C4-2B (cell line): ENCODE data around the gene ADCY9.
A peak's percentile ranks its signal among the peaks of the same experiment; 100 is the strongest.
"Not testable (repeated sequence)": the region's sequence is repeated elsewhere in the genome, so short reads cannot be mapped to it uniquely, and the experiment has no call there.

Experiments used
- H3K27ac ChIP-seq: fragments of 450-650 bp; 2 replicates; pipeline ENCODE4 v1.5.1; 2017
- ZFX ChIP-seq: fragments of 450-650 bp; IDR thresholded peaks from 2 replicates; pipeline ENCODE4 v1.6.1; 2017
- TF ChIP-seq, protein P1 (sequence below): fragments of 450-650 bp; conservative IDR thresholded peaks from 2 replicates; pipeline ENCODE4 v1.5.1; 2017; ENCODE audit warnings: mild to moderate bottlenecking

ADCY9 gene

DNA sequence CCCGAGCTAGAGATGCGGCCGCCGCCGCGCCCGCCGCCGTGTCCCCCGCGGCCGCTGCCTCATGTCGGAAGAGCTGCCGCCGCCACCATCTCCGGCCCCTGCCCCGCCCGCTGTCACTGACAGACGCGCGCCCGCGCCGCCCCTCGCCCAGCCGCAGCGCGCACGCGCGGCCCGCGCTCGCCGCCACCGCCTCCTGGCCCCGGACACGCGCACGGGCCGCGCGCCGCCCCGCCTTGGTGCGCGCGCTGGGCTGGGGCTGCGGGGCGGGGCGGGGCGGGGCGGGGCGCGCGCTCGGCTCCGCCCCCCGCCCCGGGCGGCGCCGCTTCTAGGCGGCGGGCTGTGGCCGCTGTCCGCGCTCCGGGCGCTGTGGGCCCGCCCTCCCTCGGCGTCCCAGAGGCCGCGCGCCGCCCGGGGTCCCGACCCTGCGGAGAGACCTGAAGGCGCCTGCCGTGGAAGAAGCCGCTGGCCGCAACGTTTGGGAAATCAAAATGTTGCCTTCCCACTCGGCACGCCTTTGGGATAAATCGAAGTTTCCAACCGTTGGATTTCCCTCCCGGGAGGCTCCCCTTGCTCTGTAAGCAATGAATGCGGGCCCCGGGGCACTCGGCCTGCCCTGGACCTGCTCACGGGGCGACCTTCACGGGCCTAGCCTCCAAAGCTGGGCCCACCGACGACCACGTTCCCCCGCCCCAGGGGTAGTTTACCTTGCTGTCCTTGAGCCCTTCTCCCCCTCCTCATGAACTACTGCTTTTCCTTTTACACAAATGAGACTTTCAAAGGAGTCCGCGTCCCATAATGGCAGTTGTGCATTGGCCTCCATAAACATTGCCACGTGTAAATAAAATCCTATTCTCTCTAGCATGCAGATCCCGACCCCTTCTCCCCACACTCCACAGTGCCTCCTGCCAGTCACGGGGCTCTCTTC lies at the start of gene ADCY9:
Gene ADCY9 (minus strand): TSS at position 118 of the 925 bp plus-strand sequence. CDS start 1,000 bp downstream, outside the sequence.
- TF ChIP-seq, protein P1, sequence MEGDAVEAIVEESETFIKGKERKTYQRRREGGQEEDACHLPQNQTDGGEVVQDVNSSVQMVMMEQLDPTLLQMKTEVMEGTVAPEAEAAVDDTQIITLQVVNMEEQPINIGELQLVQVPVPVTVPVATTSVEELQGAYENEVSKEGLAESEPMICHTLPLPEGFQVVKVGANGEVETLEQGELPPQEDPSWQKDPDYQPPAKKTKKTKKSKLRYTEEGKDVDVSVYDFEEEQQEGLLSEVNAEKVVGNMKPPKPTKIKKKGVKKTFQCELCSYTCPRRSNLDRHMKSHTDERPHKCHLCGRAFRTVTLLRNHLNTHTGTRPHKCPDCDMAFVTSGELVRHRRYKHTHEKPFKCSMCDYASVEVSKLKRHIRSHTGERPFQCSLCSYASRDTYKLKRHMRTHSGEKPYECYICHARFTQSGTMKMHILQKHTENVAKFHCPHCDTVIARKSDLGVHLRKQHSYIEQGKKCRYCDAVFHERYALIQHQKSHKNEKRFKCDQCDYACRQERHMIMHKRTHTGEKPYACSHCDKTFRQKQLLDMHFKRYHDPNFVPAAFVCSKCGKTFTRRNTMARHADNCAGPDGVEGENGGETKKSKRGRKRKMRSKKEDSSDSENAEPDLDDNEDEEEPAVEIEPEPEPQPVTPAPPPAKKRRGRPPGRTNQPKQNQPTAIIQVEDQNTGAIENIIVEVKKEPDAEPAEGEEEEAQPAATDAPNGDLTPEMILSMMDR, result no peak
- peak; percentile 40; the same call in 1 of the 2 replicates for TF ChIP-seq ZFX
- H3K27ac ChIP-seq, result peak within 1 kb of the TSS; percentile 57

DNA sequence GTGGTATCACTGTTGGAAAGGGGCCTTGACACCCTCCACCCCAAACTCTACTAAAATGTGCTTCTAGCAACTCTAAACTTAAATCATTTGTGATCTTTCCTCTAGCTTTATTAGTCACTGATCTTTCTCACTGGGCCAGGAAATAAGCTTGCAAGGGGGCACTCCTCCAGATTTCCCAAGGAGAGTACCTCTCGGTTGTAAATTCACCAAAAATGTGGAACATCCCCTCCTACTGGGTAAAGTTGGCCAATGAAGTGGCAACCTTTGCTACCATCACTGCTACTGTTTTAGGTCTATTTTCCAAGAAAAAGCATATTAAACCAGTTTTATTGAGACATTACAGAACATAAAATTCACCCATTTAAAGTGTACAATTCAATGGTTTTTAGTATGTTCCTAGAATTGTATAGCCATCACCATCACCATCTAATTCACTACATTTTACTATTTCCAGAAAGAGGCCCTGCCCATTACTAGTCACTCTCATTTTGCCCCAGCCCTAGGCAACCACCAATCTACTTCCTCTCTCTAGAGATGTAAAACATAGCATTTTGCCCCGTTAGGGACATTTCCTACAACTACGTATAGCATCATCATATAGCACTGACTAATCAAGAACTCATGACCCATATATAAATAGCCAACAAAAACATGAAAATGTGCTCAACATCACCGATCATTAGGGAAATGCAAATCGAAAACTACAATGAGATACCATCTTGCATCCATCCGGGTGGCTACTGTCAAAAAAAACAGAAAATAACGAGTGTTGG lies 44.6 kb upstream of the ADCY9 start:
- no peak for TF ChIP-seq ZFX
- TF ChIP-seq, protein P1, result no peak
- H3K27ac ChIP-seq, result no peak overlapping the region

DNA sequence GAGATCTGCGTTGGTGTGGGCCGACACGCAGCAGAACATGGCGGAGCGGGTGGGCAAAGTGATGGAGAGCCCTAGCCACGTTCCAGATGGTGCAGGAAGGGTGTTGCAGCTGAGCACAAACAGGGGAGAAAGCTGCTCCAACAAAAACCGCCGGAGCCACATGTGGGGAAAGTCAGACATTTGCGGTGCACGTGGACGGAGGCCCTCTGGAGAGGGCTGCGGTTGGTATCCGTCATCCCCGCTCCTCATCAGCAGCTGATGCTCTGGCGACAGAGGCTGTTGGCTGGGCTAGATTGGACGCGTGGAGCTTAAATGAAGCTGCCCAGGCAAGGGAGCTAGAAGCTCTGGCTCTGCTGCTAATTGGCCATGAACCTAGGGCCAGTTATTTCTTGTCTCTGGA lies 43.5 kb upstream of the ADCY9 start:
- H3K27ac ChIP-seq, result no peak overlapping the region
- no peak for TF ChIP-seq ZFX
- TF ChIP-seq, protein P1, result no peak

DNA sequence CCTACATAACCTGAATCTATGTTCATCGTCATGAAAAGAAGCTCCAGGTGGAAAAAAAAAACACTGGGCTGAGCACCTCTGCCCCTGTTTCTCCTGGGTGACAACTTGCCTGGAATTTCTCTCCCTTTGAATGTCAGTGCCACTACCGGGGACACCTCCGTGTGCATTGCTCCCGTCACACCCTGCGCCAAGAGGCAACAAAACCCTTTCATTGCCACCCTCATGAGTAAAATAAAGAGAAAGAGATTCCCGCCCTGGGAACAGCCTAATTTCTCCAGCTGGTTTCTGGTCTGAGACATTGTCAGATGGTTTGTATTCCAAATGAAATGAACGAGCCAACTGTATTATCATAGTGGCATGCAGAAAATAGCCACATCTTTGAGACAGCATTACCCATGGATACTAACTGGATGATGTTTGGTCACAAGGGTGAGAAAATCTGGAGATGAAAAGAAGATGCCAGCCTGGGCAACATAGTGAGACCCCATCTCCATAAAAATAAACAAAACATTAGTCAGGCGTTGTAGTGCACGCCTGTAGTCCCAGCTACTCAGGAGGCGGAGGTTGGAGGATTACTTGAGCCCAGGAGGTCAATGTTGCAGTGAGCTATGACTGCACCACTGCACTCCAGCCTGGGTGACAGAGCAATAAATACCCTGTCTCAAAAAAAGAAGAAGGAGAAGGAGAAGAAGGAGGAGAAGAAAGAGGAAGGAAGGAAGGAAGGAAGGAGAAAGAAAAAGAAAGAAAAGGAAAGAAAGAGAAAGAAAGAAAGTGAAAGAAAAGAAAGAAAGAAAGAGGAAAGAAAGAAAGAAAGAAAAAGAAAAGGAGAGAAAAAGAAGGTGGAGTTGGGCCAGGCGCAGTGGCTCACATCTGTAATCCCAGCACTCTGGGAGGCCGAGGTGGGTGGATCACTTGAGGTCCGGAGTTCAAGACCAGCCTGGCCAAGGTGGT lies 42.2 kb upstream of the ADCY9 start:
- TF ChIP-seq ZFX, result no peak
- TF ChIP-seq, protein P1, result no peak
- H3K27ac ChIP-seq, result no peak overlapping the region

DNA sequence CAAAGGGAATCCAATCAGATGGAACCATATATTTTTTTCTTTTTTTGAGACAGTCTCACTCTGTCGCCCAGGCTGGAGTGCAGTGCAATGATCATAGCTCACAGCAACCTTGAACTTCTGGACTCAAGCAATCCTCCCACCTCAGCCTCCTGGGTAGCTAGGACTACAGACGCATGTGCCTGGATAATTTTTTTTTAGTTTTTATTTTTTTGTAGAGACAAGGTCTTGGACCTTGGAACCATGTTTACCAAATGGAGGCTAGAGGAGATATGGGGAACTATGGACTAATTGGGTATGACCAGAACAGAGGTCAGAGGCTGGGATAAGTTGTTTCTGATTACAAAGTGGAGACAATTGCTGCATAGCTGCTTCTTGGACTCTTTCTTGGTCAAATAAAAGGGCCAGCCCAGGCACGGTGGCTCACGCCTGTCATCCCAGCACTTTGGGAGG lies 41.2 kb upstream of the ADCY9 start:
- TF ChIP-seq, protein P1, result no peak
- TF ChIP-seq ZFX, result no peak
- H3K27ac ChIP-seq, result no peak overlapping the region

DNA sequence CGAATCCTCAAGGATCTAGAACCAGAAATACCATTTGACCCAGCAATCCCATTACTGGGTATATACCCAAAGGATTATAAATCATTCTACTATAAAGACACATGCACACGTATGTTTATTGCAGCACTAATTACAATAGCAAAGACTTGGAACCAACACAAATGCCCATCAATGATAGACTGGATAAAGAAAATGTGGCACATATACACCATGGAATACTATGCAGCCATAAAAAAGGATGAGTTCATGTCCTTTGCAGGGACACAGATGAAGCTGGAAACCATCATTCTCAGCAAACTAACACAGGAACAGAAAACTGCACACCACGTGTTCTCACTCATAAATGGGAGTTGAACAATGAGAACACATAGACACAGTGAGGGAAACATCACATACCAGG lies 40.3 kb upstream of the ADCY9 start:
- H3K27ac ChIP-seq, result not testable (repeated sequence)

DNA sequence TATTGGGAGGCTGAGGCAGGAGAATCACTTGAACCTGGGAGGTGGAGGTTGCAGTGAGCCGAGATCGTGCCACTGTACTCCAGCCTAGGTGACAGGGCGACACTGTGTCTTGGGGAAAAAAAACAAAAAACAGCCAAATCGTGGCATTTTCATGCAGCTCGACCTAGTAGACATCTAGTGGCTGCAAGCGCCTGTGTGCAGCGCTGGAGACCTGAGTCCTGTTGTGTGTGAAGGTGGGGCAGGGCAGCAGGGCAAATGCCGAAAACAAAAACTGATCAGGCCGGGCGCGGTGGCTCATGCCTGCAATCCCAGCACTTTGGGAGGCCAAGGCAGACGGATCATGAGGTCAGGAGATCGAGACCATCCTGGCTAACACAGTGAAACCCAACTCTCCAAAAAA lies 37.1 kb upstream of the ADCY9 start:
- H3K27ac ChIP-seq, result not testable (repeated sequence)
